T follicular helper cell (primary cell): Measurements from ENCODE around the gene WNT7B.

Experiments
- DNase-seq: peaks from one replicate; pipeline ENCODE4 v3.0.0-alpha.2; 2020; ENCODE audit warnings: low read depth

WNT7B gene

DNA sequence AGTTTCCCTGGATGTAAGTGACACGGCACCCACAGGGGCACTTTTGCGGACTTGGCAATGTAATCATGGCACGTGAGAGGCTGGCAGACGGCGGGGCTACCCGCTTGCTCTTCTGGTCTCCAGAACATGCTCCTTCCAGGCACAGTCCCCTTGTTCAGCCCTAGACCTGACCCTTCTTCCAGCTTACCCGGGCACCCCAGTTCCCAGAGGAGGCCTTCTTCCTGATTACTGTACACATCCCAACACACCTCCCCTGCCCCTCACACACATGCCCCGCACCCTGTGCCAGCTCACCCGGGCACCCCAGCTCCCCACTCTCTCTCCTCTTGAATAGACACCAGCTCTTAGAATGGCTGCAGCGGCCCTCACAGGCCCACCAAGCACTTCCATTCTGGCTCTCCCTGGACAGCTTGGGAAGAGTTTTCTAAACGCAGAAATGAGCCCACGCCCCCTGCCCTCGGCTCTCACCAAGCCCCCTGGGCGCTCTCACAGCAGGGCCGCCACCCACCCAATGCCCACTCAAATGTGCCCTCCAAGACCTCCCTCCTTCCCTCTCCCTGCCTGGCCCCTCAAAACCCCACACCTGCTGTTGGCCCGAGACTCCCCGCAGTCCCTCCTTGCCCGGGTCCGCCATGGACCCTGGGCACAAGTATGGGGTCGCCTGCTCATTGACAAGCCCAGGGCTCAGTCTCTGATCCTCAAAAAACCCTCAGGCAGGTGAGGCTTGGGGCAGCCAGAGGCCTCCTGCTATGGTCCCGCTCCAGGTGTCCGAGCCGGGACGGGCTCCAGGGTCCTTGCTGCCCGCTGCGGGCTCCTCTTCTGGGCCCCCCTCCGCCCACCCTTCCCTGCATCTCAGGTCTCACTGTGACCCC, 88.5 kb downstream of the WNT7B start:
- DNase-seq, result no peak

DNA sequence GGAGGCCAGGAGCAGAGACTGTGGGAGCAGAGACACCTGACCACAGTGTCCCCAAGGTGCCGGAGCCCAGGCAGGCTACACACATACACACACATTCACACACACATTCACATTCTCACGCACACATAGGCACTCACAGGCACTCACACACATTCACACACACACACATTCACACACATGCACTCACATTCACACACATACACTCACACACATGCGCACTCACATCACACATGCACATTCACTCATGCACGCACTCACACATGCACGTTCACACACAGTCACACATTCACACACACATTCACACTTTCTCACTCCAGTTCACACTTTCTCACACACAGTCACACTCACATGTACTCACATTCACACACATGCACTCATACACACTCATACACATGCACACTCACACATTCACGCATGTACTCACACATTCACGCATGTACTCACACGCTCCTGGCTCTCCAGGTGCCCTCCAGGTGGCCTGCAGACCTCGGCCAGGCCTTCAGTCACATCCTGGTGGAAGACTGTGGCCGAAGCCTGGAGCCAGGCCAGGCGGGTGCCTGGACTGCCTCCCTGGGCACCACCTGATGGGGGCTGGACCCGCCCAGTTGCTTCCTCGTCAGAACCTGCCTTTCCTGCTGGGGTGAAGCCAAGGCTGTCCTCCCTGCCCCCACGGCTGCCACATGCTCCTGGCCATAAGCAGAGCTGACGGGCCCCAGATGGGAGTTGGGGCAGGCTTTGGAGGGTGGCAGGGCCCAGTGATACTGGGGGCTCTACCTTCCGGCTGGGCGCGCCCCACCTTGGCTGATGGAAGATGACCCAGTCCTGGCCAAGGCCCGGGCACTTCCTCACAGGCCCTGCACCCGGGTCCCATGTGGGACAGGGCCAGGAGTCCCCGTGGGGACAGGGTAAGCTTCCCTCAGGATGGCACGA, 89.5 kb downstream of the WNT7B start:
- no peak for DNase-seq

DNA sequence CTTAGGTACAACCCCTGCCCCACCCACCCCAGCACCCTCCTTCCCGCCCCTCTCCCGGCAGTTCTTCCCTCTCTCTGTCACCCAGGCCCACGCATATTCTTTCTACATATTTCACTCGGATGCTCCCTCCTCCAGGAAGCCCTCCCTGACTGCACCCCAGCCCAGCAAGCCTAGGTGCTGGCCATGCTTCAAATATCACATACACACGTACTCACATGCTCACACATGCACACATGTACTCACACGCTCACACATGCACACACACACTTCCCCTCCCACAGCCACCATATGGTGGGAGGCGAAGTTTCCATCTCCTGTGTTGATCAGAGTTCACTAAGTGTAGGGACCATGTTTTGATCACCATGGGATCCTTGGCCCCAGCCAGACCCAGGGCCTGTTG, 90.4 kb downstream of the WNT7B start:
- DNase-seq, result no peak

DNA sequence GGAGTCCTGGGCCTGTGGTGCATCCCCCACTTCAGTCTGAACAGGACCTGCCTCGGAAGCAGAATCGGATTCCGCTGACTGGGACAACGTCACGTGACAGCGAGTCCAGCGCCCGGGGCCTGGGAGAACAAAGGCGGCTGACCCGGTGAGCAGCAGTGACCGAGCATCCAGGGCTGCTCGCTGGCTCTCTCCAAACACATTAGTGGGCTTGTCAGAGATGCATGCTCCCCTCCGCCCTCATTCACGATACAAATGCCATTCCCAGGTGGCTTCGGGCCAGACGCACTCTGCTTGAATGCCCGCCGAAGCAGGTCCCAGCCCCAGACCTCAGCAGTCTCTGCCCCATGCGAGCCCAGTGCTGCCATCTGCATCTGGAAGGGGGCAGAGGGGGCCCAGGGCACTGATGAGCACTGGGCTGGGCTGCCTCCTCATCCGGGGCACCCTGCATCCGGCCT, 91.0 kb downstream of the WNT7B start:
- DNase-seq, result no peak

DNA sequence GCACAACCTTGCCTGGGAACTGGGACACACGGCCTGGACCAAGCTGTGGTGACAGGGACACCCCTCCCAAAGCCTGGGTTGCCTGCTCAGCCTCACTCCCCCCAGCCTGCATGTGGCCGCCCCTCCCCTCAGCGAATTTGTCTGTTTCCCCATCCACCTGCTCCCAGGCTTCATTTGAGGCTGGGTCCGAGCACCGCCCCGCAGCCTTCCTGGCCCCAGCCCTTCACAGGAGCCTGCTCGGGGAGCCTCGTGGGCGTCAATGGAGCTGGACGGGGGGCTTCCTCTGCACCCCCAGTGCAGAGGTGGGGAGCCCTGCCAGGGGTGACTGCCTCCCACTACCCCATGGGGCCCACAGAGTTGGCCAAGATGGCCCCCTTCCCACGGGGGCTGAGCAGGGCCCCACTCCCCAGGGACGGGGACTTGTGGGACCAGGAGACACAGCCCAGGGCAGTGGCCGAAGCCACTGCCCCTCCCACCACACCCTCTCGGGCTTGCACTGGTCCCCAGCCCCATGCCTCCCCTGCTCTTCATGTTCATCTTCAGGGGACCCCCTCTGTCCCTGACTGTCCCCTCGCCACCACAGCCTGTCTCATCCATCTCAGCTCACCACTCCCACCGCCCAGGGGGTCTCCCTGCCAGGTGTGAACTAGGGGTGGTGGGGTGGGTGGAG, 91.7 kb downstream of the WNT7B start:
- DNase-seq, result no peak

DNA sequence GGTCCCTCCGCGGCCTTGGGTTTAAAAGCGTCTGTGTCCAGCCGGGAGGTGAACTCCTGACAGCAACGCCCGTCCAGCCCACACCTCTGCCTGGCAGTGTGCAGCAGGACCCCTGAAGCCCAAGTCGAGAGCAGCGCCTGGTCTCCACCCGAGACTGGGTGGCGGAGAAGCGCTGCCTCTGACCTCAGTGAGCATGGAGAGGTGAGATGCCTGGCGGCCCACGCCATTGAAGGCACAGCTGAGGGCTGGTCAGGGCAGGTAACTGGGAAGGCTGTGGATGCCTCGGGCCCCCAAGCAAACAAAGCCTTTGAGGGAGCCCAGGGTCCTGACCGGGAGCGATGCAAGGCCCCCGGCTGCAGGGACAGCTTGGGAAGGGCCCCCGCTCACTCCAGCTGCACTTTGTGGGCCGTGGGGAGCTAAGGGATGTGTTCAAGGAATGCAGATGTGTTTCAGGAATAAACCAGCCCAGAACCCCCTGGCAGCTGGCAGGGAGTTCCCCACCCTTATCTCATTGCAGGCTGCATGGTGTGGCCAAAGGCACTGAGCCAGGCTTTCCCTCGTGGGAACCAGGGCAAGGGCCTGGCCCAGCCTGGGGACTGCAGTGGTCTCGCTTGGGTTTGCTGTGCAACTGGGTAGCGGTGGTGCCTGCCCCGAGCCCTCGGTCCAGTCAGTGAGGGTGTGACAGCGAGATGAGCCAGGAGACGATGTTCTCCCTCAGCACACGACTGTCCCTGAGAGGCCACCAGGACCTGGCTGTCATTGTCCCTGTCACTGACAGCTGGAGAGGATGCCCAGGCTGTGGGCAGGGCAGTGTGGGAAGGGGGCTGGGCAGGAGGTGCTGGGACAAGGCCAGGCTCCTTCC, 92.5 kb downstream of the WNT7B start:
- no peak for DNase-seq

DNA sequence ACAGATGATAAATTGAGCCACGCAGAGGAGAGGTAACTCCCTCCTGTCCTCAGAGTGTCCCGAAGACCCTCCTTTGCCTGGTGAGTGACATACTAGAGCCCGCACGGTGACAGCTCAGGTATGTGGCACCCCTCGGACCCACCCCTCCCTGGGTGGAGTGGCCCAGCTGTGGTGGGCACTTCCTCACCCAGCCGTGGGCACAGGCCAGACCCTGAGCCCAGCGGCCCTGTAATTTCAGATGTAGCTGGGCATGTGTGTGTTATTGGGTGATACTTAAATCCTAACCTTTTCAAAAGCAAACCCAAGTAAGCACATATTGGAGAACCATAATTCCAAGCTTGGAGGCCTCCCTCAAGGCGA, 93.2 kb downstream of the WNT7B start:
- DNase-seq, result no peak

DNA sequence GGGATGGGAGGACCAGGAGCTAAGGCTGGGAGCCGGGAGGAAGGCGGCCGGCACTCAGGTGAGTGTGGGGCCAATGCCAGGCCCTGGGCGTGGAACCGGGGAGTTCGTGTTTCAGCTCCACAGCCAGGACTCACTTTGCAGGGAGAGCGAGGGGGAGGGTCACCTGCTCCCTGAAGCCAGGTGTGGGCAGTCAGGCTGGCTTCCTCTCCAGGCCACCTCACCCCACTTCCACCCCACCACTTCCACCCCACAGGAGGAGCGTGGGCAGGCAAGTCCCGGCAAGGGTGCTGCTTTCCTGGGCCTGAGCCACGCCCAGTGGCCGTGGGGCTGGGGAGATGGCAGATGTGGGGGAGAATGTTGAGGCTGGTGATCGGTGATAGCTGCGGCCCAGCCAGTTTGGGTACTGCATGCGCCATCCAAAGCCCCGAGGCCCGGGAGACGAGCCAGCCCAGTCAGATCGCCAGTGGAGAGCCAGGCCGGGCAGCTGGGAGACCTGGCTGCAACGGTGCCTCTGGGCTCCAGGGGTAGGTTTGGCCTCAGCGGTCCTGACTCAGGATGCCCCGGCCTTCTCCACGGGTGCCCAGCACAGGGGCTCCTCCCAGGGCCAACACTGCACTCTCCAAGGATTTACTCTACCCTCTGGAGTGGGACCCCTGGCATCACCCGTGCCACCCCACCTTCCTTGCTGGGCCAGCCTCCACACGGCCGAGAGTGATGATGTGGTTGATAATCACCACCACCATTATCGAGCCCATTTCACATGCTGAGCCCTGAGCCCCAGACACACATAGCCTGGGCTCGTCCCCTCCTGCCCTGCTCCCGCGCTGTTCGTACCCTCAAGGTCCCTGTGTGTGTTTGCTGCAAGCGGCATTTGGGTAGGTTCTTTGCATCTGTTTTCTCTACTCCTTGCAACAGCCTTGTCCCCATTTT, 93.8 kb downstream of the WNT7B start:
- DNase-seq, result no peak

DNA sequence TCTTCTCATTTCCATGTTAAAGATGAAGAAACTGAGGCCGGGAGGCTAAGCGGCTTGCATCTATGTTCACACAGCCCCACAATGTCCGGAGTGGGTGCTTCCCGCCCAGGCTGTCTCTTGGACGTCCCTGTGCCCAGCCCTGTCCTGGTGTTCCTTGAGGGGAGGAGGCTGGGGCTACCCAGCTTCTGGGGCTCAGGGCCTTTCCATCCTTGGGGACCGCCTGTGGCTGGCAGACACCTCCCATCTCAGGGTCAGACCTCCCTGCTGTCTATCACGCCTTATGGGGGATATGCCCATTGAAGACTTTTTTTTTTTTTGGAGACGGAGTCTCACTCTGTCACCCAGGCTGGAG, 95.5 kb downstream of the WNT7B start:
- no peak for DNase-seq

DNA sequence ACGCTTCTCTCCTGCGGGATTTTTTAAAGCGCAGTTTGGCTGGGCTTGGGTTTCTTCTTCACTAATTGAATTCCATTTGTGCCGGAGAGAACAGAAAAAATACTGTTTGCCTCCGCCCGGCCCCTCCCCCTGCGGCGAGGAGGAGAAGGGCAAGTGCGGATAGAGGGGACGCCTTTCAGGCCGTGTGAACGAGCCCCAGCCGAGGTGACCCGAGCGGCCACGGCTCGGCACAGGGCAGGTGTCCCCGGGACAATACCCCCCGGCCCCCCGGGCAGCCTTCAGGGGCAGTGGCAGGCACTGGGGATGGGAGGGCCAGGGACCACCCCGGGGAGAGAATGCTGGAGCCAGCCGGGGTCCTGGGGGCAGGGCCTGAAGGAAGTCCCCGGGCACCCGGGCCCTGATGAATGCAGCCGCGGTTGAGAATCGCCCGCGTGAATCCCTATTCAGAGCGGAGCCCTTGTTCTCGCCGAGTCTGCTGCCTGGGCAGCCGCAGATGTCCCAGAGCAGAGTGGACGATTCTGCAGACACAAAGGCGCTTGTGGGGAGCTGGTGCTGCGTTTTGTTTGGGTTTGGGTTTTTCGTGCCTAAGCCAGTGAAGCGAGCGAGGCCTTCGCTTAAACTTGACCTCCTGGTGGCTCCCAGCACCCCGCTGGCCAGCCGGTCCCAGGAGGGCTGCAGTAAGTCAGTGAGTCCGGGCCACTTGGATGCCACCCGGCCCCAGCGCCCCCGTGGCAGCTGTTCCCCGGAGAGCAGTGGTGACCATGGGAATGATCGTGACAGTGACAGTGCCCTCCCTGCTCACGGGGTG, 96.0 kb downstream of the WNT7B start:
- no peak for DNase-seq

DNA sequence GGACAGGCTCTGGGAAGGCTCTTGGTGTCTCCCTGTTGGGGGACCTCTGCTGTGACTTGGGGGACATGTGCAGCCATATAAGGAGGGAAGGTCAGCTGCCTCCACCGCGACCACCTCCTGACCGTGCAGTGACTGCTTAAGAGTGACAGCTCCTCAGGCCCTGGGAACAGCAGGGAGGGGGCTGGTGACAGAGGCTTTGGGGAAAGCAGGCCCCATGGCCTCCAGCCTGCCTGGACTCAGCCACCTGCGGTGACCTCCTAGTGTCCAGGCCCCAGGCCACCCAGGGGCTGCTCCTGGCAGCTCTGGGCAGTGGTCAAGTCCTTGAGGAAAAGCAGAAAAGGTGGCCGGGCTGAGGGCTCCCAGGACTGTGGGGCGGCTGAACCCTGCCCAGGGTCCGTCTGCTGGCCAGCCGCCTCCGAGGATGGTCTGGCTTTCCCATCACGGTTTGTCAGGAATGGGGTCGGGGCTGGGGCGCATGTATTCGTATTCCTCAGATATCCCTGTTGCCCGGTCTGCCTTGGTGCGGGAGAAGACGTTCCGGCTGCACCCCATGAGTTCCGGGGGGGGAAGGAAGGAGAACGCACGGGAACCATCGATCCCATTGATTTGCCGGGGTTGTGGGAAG, 96.8 kb downstream of the WNT7B start:
- no peak for DNase-seq

DNA sequence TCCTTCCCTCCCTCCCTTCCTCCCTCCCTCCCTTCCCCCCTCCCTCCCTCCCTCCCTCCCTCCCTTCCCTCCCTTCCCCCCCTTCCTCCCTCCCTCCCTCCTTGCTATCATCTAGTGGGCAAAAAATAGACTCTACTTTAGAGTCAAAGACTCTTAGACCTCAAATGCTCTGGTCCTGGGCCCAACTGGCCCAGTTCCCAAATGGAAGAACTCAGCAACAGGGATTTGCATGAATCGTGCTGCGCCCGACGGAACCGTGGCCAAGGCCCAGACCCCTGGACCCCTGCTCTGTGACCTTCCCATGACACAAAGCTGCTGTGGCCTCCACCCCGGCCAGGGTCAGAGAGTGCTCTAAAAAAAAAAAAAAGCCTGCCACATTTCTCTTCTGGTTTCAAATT, 97.4 kb downstream of the WNT7B start:
- DNase-seq, result no peak

DNA sequence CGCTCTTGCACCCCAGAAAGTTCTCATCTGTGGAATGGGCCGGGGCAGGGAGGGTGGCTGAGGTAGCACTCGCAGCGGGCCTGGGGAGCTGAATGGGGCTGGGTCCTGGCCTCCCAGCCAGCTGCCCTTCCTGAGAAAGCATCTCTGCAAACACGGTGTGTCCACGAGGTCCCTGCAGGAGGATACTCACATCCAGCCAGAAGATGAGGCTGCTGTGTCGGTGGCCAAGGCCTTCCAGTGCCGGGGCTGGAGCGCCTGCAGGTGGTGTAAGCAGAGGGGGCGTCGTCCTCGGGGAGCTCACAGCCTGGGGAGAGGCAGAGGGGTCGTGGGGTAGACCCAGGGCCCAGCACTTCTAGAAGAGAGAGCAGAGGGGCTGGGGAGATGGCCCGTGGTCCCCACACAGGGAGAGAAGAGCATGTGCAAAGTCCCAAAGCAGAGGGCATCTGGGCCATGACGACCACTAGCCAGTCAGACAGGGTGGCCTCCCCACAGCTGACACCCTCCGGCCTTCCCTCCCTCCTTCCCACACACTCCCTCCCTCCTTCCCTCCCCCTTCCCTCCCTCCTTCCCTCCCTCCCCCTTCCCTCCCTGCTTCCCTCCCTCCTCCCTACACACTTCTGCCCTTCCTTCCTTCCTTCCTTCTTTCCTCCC, 97.9 kb downstream of the WNT7B start:
- no peak for DNase-seq

DNA sequence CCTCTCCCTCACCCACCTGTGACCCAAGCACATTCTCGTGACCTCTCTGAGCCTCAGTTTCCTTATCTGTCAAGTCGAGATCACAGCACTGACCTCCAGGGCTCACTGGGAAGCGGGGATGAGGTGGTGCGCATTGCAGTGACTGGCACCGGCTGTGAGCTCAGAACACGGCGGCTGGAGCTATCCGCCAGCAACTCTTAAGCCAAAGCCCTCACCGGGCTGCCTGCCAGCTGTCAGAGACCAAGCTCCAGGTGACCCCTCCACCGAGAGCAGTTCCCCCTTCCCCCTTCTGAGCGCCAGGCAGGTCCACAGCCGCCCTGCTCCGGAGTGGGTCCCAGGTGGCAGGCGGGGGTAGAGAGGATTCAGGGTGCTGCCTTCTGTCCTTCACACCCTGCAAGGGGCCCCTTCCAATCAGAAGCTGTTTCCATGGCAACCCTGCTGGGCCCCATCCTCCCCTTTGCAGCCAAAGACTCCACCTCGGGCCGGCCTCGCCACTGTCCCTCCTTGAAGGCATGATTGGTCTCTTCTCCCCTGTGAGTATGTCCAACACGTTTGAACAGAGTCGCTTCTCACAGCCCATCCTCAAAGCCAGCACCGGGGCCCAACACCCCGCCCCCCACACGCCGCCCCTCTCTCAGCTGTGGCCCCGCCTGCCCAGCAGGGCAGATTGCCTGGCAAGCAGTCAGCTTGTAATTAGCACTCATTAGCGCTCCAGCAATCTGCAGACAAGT, 98.7 kb downstream of the WNT7B start:
- DNase-seq, result no peak

DNA sequence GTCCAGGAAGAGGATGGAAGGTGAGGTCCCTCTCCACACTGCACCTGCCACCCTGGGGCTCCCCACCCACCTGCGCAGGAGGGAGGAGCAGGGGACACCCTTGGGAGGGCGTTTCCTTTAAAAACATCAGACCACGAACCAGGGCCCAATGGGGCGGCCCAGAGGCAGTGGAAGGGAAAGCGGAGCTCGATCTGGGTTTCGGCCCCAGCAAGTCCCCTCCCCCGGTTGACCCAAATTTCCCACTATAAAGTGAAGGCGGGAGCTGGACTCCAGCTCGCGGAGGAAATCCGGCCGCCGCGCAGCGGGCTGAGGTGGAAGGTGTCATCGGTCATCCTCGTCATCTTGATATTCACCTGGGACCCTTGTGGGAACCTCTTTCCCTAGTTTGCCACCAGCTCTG, 99.3 kb downstream of the WNT7B start:
- no peak for DNase-seq

DNA sequence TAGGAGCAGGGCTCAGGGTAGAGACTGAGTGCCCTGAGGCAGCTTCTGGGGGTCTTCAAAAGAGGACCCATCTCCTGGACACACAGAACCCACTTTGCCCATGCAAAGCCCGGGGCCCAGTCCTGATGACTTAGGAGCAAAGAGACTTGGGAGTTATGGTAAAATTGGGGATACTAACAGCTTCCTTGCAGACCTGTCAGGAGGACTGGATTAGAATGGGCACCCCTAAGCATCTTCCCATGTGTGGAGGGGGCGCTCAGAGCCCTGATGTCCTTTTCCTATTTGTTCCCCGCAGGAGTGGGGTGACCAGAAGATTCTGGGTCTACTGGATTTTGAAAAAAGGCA, 100.0 kb downstream of the WNT7B start:
- no peak for DNase-seq

DNA sequence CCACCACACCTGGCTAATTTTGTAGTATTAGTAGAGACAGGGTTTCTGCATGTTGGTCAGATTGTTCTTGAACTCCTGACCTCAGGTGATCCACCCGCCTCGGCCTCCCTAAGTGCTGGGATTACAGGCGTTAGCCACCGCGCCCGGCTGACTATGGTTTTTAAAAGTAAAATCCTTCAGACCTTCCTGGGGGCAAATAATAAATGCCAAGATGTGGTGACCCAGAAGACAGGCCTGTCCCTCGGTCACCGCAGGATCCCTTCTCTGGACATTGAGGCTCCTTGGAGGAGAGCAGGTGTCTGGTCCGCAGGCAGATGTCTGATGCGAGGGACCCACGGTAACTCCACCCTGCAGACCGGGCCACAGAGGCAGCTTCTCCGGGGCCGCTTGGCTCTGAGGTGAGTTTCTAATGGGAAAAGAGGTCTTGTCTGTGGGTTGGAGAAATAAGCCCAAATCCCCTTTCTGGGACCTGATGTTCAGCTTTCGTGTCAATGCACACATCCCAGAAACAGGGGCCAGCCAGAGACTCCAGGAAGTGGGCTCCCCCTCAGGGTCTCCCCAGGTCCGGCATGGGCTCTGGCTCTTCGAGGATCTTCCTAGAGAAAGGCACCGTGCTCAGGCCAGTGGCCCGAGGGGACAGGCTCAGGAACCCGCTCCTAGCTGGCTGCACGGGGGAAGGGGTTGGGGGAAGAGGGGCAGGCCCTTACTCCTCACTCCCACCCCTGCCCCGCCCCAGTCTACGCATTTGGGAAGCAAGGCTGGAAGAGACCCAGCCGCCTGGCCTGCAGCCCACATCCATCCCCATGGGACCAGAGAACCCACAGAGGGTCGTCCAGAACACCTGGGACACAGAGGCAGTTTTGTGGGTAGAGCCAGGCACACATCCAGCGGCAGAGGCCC, 100.6 kb downstream of the WNT7B start:
- DNase-seq, result no peak
